Activated B cell treated with CpG ODN at 0.5 μM for 24 hours (primary cell): ENCODE data around the gene CCDC70. TPM values are rescaled to one million over a fixed set of nuclear protein-coding genes. Genes with fewer than 3 reads are reported as not detected.

ENCODE experiments used
- ATAC-seq: fragments of 200-7000 bp; cut with Tn5 transposase; one replicate; pipeline ENCODE4 v1.10.0; 2021; ENCODE audit warnings: low read depth, mild to moderate bottlenecking, moderate library complexity
- CTCF ChIA-PET: fragments of 350-600 bp; sonication (Branson Sonifier 250); formaldehyde crosslinking; loops from one replicate; lab custom pipeline; 2021; ENCODE audit warnings: antibody characterized with exemption; lab: Charles Lee
- POLR2A ChIA-PET: fragments of 350-600 bp; sonication (Branson Sonifier 250); formaldehyde crosslinking; loops from one replicate; lab custom pipeline; 2021; ENCODE audit warnings: antibody characterized with exemption; lab: Charles Lee
- DNase-seq: peaks from one replicate; pipeline ENCODE4 v3.0.0; 2022
- H3K27ac Mint-ChIP-seq: one replicate; pipeline ENCODE4 v1.8.0; 2020; ENCODE audit warnings: mixed read lengths
- H3K27me3 Mint-ChIP-seq: one replicate; pipeline ENCODE4 v1.8.0; 2021; ENCODE audit warnings: mixed read lengths
- H3K36me3 Mint-ChIP-seq: one replicate; pipeline ENCODE4 v1.8.0; 2021; ENCODE audit warnings: low read depth, mixed read lengths
- H3K4me1 Mint-ChIP-seq: one replicate; pipeline ENCODE4 v1.8.0; 2021; ENCODE audit warnings: mixed read lengths
- H3K4me3 Mint-ChIP-seq: one replicate; pipeline ENCODE4 v1.8.0; 2020; ENCODE audit warnings: mild to moderate bottlenecking, mixed read lengths
- H3K9me3 Mint-ChIP-seq: one replicate; pipeline ENCODE4 v1.8.0; 2020; ENCODE audit warnings: mixed read lengths
- CTCF ChIP-seq: fragments of 200-600 bp; IDR thresholded peaks from one replicate; pipeline ENCODE4 v1.8.0; 2022; ENCODE audit warnings: antibody characterized with exemption, mild to moderate bottlenecking
- intact Hi-C: fragments of 100-400 bp; cut with micrococcal nuclease; formaldehyde crosslinking; loops from one replicate; pipeline ENCODE4 v1.15.1; 2024
- total RNA-seq: library from RNA; stranded (reverse); gene quantifications from 2 replicates; pipeline ENCODE4 v1.2.3, GENCODE V29; 2022

The CCDC70 gene
- total RNA-seq, 1 donor from 2014 or later = not detected

- H3K9me3 Mint-ChIP-seq = no peaks in the 10 kb centered on the region
- intact Hi-C loops = no loop called here
- no peaks in the 10 kb centered on the region for H3K36me3 Mint-ChIP-seq
- no peaks in the 10 kb centered on the region for H3K27me3 Mint-ChIP-seq
- no peak for TF ChIP-seq CTCF
- ATAC-seq = no peak
- POLR2A ChIA-PET = no interaction called here
- no peak overlapping the region for H3K27ac Mint-ChIP-seq
- no peak for DNase-seq
- no peak overlapping the region for H3K4me3 Mint-ChIP-seq
- CTCF ChIA-PET = no interaction called here
- H3K4me1 Mint-ChIP-seq = peaks cover 9% of the 10 kb centered on the region
Measured at GRCh38 chr13:51910508-51910907, 48.7 kb downstream of the CCDC70 start.

- no peaks in the 10 kb centered on the region for H3K27me3 Mint-ChIP-seq
- ATAC-seq = no peak
- no peak overlapping the region for H3K4me3 Mint-ChIP-seq
- H3K36me3 Mint-ChIP-seq = no peaks in the 10 kb centered on the region
- TF ChIP-seq CTCF = no peak
- ChIA-PET CTCF (no interaction called here), POLR2A (no interaction called here)
- DNase-seq = no peak
- intact Hi-C loops = no loop called here
- no peaks in the 10 kb centered on the region for H3K9me3 Mint-ChIP-seq
- H3K27ac Mint-ChIP-seq = no peak overlapping the region
- peaks cover 9% of the 10 kb centered on the region for H3K4me1 Mint-ChIP-seq
Measured at GRCh38 chr13:51912091-51912490, 50.3 kb downstream of the CCDC70 start.

- H3K4me1 Mint-ChIP-seq = peaks cover 9% of the 10 kb centered on the region
- H3K36me3 Mint-ChIP-seq = no peaks in the 10 kb centered on the region
- POLR2A ChIA-PET = no interaction called here
- ATAC-seq (no peak), DNase-seq (no peak)
- H3K27me3 Mint-ChIP-seq = no peaks in the 10 kb centered on the region
- no peak for TF ChIP-seq CTCF
- H3K9me3 Mint-ChIP-seq = no peaks in the 10 kb centered on the region
- CTCF ChIA-PET = interaction anchor here (0.9 kb wide), 1 partner anchor 63 kb away, joined by 3 read pairs; no protein-coding TSS in a partner anchor
- intact Hi-C loops = no loop called here
- H3K27ac Mint-ChIP-seq = no peak overlapping the region
- H3K4me3 Mint-ChIP-seq = no peak overlapping the region
Measured at GRCh38 chr13:51912511-51913225, 50.9 kb downstream of the CCDC70 start.

GRCh38 chr13:51913421-51914136 lies 51.8 kb downstream of the CCDC70 start:
- TF ChIP-seq CTCF = no peak
- Mint-ChIP-seq H3K27me3 (no peaks in the 10 kb centered on the region), H3K4me1 (peaks cover 9% of the 10 kb centered on the region), H3K9me3 (no peaks in the 10 kb centered on the region), H3K36me3 (no peaks in the 10 kb centered on the region), H3K27ac (no peak overlapping the region), H3K4me3 (no peak overlapping the region)
- ChIA-PET POLR2A (no interaction called here), CTCF (interaction anchor here (0.9 kb wide), 1 partner anchor 63 kb away, joined by 3 read pairs; no protein-coding TSS in a partner anchor)
- DNase-seq (no peak), ATAC-seq (no peak)
- intact Hi-C loops = no loop called here

- CTCF ChIA-PET = no interaction called here
- intact Hi-C loops = no loop called here
Measured at GRCh38 chr13:51914137-51914493, 52.3 kb downstream of the CCDC70 start.

More at GRCh38 chr13:51914137-51914493, 52.3 kb downstream of the CCDC70 start:
- Mint-ChIP-seq H3K27ac (no peak overlapping the region), H3K9me3 (no peaks in the 10 kb centered on the region), H3K36me3 (no peaks in the 10 kb centered on the region), H3K4me1 (peaks cover 7% of the 10 kb centered on the region), H3K27me3 (no peaks in the 10 kb centered on the region), H3K4me3 (no peak overlapping the region)
- DNase-seq (no peak), ATAC-seq (no peak)
- POLR2A ChIA-PET = no interaction called here
- no peak for TF ChIP-seq CTCF

Other genes with a start within 250 kb of the CCDC70 start
- gene DHRS12, start 57.8 kb upstream of the CCDC70 start, total RNA-seq = 11.6 and 14.1 TPM in 2 replicates
- gene TMEM272, start 16.8 kb upstream of the CCDC70 start, total RNA-seq = not detected in 2 replicates
- gene ATP7B, start 149.5 kb downstream of the CCDC70 start, total RNA-seq = 0.29 and 0.40 TPM in 2 replicates
- 31.8 and 36.9 TPM in 2 replicates for gene ALG11, start 150.4 kb downstream of the CCDC70 start, total RNA-seq
- gene UTP14C, start 162.7 kb downstream of the CCDC70 start, total RNA-seq = 9.3 and 11.7 TPM in 2 replicates